GM23248 (cell line): ENCODE data around the gene PSMG2. TPM values are rescaled to one million over a fixed set of nuclear protein-coding genes. Genes with fewer than 3 reads are reported as not detected.
"Not testable (repeated sequence)": the region's sequence is repeated elsewhere in the genome, so short reads cannot be mapped to it uniquely, and the experiment has no call there.

Source experiments
- DNase-seq: peaks from one replicate; pipeline ENCODE4 v3.0.0-alpha.2; 2015
- H2AFZ ChIP-seq: fragments of 200-600 bp; sonication (generic); 2 replicates; pipeline ENCODE4 v1.6.1; 2016; ENCODE audit warnings: antibody characterized with exemption
- H3F3A ChIP-seq: fragments of 200-600 bp; sonication (generic); 2 replicates; pipeline ENCODE4 v1.6.1; 2016; ENCODE audit warnings: mild to moderate bottlenecking, antibody characterized with exemption, mixed run types; ENCODE audit not compliant: insufficient read depth
- H3K27ac ChIP-seq: fragments of 200-600 bp; sonication (generic); 2 replicates; pipeline ENCODE4 v1.5.1; 2016; ENCODE audit warnings: mild to moderate bottlenecking
- H3K27me3 ChIP-seq: fragments of 200-600 bp; sonication (generic); replicated peaks from 2 replicates; pipeline ENCODE4 v1.6.1; 2016; ENCODE audit warnings: mild to moderate bottlenecking; ENCODE audit not compliant: insufficient read depth
- H3K36me3 ChIP-seq: fragments of 200-600 bp; sonication (generic); 2 replicates; pipeline ENCODE4 v1.6.1; 2016; ENCODE audit warnings: low read depth, mild to moderate bottlenecking
- H3K4me1 ChIP-seq: fragments of 200-600 bp; sonication (generic); 2 replicates; pipeline ENCODE4 v1.6.1; 2016; ENCODE audit warnings: mild to moderate bottlenecking; ENCODE audit not compliant: insufficient read depth
- H3K4me2 ChIP-seq: fragments of 200-600 bp; sonication (generic); one replicate; pipeline ENCODE4 v1.6.1; 2016; ENCODE audit warnings: mild to moderate bottlenecking; ENCODE audit not compliant: unreplicated experiment
- H3K4me3 ChIP-seq: fragments of 200-600 bp; sonication (generic); 2 replicates; pipeline ENCODE4 v1.5.1; 2016; ENCODE audit warnings: mild to moderate bottlenecking
- H3K79me2 ChIP-seq: fragments of 200-600 bp; sonication (generic); 2 replicates; pipeline ENCODE4 v1.6.1; 2016; ENCODE audit warnings: mild to moderate bottlenecking; ENCODE audit not compliant: insufficient read depth
- H3K9ac ChIP-seq: fragments of 200-600 bp; sonication (generic); 2 replicates; pipeline ENCODE4 v1.6.1; 2016; ENCODE audit warnings: mild to moderate bottlenecking
- H3K9me2 ChIP-seq: fragments of 200-600 bp; sonication (generic); 2 replicates; pipeline ENCODE4 v1.6.1; 2016; ENCODE audit warnings: mixed run types, mild to moderate bottlenecking, moderate library complexity; ENCODE audit not compliant: insufficient read depth
- H3K9me3 ChIP-seq: fragments of 200-600 bp; sonication (generic); one replicate; pipeline ENCODE4 v1.6.1; 2017; ENCODE audit warnings: low read depth
- H4K20me1 ChIP-seq: fragments of 200-600 bp; sonication (generic); 2 replicates; pipeline ENCODE4 v1.6.0; 2016; ENCODE audit not compliant: insufficient read depth
- EZH2 ChIP-seq: fragments of 200-600 bp; sonication (generic); IDR thresholded peaks from 2 replicates; pipeline ENCODE4 v1.6.1; 2018; ENCODE audit warnings: antibody characterized with exemption, mild to moderate bottlenecking; ENCODE audit not compliant: insufficient read depth, poor library complexity, severe bottlenecking
- EZH2phosphoT487 ChIP-seq: fragments of 200-600 bp; sonication (generic); IDR thresholded peaks from 2 replicates; pipeline ENCODE4 v1.6.1; 2018; ENCODE audit warnings: antibody characterized with exemption, moderate library complexity, mild to moderate bottlenecking, low read depth; ENCODE audit not compliant: insufficient read depth
- WGBS, 2 experiments: methylation state at CpG; one replicate each; pipeline ENCODE4 v1.1.6; 2015 to 2017; ENCODE audit warnings: low lambda C conversion rate in 2 of 2, low coverage in 1 of 2; ENCODE audit errors: missing lambda C conversion rate in 2 of 2; 5-methylcytosine and 5-hydroxymethylcytosine counted together
- in situ Hi-C: fragments of 300-500 bp; cut with MboI; formaldehyde crosslinking; loops from 2 replicates; pipeline ENCODE4 v1.15.0; 2020
- polyA plus RNA-seq: library from polyadenylated mRNA; unstranded; fragments of >200 nt; fragmentation: Nextera tagmentation; extraction: Ambion mirVana; gene quantifications from 2 replicates; pipeline ENCODE4 v1.2.1, GENCODE V29; 2016
- total RNA-seq: library from RNA; depleted of rRNA; stranded (reverse); fragments of >200 nt; shearing (Covaris generic); gene quantifications from 2 replicates; pipeline ENCODE4 v1.2.3, GENCODE V29; 2014

Gene PSMG2
- total and polyA plus RNA-seq, 2 experiments from 2014 or later, result 63.4 to 125 TPM

GRCh38 chr18:12751503-12751884 is 48.7 kb downstream of the PSMG2 start:
- H4K20me1 ChIP-seq, result no peaks in the 10 kb centered on the region
- H3K27me3 ChIP-seq, result no peaks in the 10 kb centered on the region
- no peaks in the 10 kb centered on the region for H3K9me3 ChIP-seq
- H3K4me3 ChIP-seq, result no peak overlapping the region
- no peaks in the 10 kb centered on the region for H3K79me2 ChIP-seq
- no peak overlapping the region for H3K27ac ChIP-seq
- peaks cover 11% of the 10 kb centered on the region for H3K4me1 ChIP-seq
- 60 to 65% methylated on average over 5 of the region's 5 CpGs for WGBS, 2 experiments
- no peak overlapping the region for H3K9ac ChIP-seq
- H3K9me2 ChIP-seq, result no peaks in the 10 kb centered on the region
- H3K4me2 ChIP-seq, result no peak overlapping the region
- H3F3A ChIP-seq, result no peaks in the 10 kb centered on the region
- no peak for DNase-seq
- in situ Hi-C loops, result no loop called here
- no peaks in the 10 kb centered on the region for H3K36me3 ChIP-seq
- H2AFZ ChIP-seq, result no peak overlapping the region
- TF ChIP-seq EZH2phosphoT487 (no peak), EZH2 (no peak)

DNA sequence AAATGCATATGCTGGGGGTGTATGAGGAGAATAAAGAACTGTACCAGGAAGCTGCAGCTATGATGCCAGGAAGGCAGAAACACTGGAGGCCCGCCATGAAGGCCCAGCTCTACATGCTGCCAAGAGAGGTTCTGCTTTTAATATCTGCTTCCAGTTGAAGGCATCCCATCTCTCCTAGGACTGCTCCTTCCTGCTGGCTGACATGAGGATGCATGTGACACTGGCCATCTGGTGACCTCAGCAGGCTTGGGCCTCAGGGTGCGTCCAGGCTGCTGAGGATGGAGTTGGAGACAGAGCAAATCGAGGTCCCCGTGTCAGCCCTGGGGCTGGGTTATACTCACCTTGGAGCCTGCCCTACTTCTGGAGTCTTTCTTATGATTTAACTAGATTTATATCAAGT is 49.0 kb downstream of the PSMG2 start:
- H3K9ac ChIP-seq, result no peak overlapping the region
- H3K4me1 ChIP-seq, result peaks cover 11% of the 10 kb centered on the region
- WGBS, 2 experiments, result 75 to 96% methylated on average over 4 of the region's 4 CpGs
- no peaks in the 10 kb centered on the region for H3K79me2 ChIP-seq
- no peaks in the 10 kb centered on the region for H3K9me3 ChIP-seq
- no peak for TF ChIP-seq EZH2
- DNase-seq, result no peak
- no peak overlapping the region for H3K27ac ChIP-seq
- H3K9me2 ChIP-seq, result no peaks in the 10 kb centered on the region
- in situ Hi-C loops, result no loop called here
- H3K4me2 ChIP-seq, result no peak overlapping the region
- H4K20me1 ChIP-seq, result no peaks in the 10 kb centered on the region
- no peaks in the 10 kb centered on the region for H3K27me3 ChIP-seq
- no peak overlapping the region for H3K4me3 ChIP-seq
- H3F3A ChIP-seq, result no peaks in the 10 kb centered on the region
- no peaks in the 10 kb centered on the region for H3K36me3 ChIP-seq
- no peak overlapping the region for H2AFZ ChIP-seq

DNA sequence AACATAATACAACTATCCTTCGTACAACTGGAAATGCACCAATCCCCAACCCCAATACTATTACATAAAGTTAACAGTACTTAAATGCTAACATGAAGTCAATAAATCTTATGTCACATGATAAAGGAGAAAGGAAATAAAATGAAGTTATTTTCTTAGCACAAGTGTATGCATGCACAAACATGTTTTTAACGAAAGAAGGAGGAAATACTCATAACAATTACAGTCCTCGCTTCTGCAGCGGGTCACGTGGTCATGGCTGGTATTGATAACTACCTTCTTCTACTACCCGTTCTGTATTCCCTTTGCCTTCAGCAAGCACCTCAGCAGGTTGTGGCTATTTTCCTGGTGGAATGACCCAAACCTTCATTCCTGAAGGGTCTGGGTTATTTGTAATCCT is 51.7 kb downstream of the PSMG2 start:
- TF ChIP-seq EZH2phosphoT487, result no peak
- no peak for TF ChIP-seq EZH2
- H3K9me2 ChIP-seq, result no peaks in the 10 kb centered on the region
- no peaks in the 10 kb centered on the region for H3K27me3 ChIP-seq
- no peaks in the 10 kb centered on the region for H3K36me3 ChIP-seq
- no peak overlapping the region for H3K9ac ChIP-seq
- no peak overlapping the region for H3K27ac ChIP-seq
- H4K20me1 ChIP-seq, result no peaks in the 10 kb centered on the region
- H3K4me3 ChIP-seq, result no peak overlapping the region
- H3K4me2 ChIP-seq, result no peak overlapping the region
- in situ Hi-C loops, result no loop called here
- H3K79me2 ChIP-seq, result no peaks in the 10 kb centered on the region
- no peak for DNase-seq
- H2AFZ ChIP-seq, result no peak overlapping the region
- WGBS, 2 experiments, result 85 to 87% methylated on average over 6 of the region's 6 CpGs
- peaks cover 4% of the 10 kb centered on the region; the same call in 1 of the 2 replicates for H3K4me1 ChIP-seq
- no peaks in the 10 kb centered on the region for H3F3A ChIP-seq
- H3K9me3 ChIP-seq, result no peaks in the 10 kb centered on the region

DNA sequence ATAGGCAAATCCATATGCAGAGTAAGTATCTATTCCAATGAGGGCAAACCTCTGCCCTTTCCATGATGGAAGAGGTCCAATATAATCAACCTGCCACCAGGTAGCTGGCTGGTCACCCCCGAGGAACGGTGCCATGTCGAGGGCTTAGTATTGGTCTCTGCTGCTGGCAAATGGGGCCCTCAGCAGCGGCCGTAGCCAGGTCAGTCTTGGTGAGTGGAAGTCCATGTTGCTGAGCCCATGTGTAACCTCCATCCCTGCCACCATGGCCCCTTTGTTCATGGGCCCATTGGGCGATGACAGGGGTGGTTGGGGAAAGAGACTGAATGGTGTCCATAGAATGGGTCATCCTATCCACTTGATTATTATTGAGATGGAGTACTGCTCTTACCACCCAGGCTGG is 52.8 kb downstream of the PSMG2 start:
- H4K20me1 ChIP-seq, H3K9ac ChIP-seq, H3K27me3 ChIP-seq, H3K27ac ChIP-seq, H3K4me3 ChIP-seq, H3K4me2 ChIP-seq, H2AFZ ChIP-seq, H3K9me2 ChIP-seq, H3K36me3 ChIP-seq, DNase-seq, H3F3A ChIP-seq, in situ Hi-C loops, H3K9me3 ChIP-seq, H3K4me1 ChIP-seq, H3K79me2 ChIP-seq: not testable (repeated sequence)
- 81 to 89% methylated on average over 6 of the region's 6 CpGs for WGBS, 2 experiments

- H3K36me3 ChIP-seq, H3K4me1 ChIP-seq, H3K9me3 ChIP-seq, DNase-seq, H3K27me3 ChIP-seq, H4K20me1 ChIP-seq, H3K79me2 ChIP-seq, H3K4me2 ChIP-seq, H3K9me2 ChIP-seq, in situ Hi-C loops, H3K4me3 ChIP-seq, H2AFZ ChIP-seq, H3K9ac ChIP-seq, H3K27ac ChIP-seq, H3F3A ChIP-seq: not testable (repeated sequence)
- WGBS, 2 experiments, result 79 to 80% methylated on average over 14 of the region's 14 CpGs
These were observed 53.9 kb downstream of the PSMG2 start for GRCh38 chr18:12756619-12757239.

DNA sequence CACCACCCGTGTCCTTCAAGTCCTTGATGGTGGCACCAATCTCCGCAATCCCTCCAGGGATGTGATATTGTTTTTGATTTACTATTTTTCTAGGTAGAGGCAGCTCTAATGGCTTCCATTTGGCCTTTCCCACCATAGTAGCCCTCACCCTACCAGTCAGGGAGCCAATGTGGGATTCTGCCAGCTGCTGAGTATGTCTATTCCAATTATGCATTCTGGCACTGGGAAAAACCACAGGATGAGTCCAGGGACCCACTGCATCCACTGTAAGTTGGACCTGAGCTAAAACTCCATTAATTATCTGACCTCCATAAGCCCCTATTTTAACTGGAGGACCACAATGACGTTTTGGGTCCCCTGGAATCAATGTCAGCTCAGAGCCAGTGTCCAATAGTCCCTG is 55.7 kb downstream of the PSMG2 start:
- H3K4me1 ChIP-seq, H2AFZ ChIP-seq, H3K27me3 ChIP-seq, H3K9me3 ChIP-seq, in situ Hi-C loops, H3F3A ChIP-seq, H3K36me3 ChIP-seq, H4K20me1 ChIP-seq, H3K27ac ChIP-seq, H3K79me2 ChIP-seq, H3K4me3 ChIP-seq, H3K4me2 ChIP-seq, H3K9ac ChIP-seq, H3K9me2 ChIP-seq, DNase-seq: not testable (repeated sequence)
- WGBS, 2 experiments, result 60 to 63% methylated on average over 3 of the region's 3 CpGs
